NCI-H510A (cell line): ENCODE measurements around the gene DCLK2.
A peak's percentile ranks its signal among the peaks of the same experiment; 100 is the strongest.

Source experiments
- DNase-seq: peaks from one replicate; lab custom pipeline; 2025; lab: John Stamatoyannopoulos, UW

The DCLK2 gene

GRCh38 chr4:150265806-150266205, 187.6 kb downstream of the DCLK2 start:
- no peak for DNase-seq

GRCh38 chr4:150268444-150268843, 190.2 kb downstream of the DCLK2 start:
- no peak for DNase-seq

GRCh38 chr4:150278206-150278605, 200.0 kb downstream of the DCLK2 start:
- DNase-seq = no peak

DNA sequence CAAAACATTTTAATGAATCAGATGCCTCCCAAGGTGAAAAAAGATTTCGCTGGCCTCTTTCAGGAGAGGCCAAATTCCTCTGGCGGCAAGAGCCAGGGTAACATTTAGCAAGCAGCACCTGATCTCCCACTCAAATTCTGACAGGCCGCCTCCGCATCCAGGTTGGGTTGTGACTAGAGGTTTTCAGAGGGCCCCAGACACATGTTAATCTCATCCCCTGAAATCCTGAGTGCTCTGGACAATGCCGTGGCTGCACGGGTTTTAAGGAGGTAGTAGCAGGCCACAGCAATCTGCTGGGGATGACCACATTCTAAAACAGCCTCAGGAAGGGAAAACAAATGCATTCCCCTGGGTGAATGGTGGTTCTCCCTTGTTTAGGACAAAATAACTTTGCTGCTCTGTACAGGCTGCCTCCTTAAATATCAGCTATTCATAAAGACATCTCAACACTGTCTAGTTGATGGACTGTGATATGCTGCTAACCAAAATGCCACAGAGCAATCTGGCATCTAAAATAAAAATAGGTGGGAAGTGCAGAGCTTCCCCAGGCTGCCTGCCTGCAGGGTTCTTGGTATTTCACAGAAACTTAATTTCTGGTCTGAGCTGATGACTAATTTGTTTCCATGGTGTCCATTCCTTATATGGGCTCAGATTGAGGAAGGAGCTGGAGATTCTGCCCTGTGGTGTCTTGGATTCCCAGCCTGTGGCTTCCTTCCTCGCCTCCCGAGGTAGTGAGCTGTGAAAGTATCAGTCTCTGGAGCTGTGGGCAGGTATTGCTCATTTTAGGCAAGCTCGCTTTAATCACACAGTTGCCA, 202.0 kb downstream of the DCLK2 start:
- DNase-seq = no peak

DNA sequence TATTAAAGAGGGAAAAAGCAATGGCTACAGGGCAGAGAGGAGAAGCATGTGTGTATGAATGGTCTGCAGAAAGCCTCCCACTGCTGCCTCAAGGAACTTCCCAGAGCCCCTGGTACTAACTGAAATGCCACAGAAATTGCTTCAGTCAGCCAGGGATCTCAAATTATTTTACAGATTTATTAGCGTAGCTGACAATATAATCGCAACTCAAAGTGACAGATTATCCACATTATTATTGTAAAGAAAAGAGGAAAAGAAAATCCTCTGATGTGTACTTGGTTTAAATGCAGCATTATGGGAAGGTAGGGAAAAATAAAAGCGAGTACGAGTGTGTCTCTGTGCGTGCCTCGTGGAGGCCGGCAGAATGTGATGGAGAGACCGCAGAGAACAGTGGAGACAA, 202.7 kb downstream of the DCLK2 start:
- no peak for DNase-seq

- no peak for DNase-seq
Measured at GRCh38 chr4:150283689-150284088, 205.4 kb downstream of the DCLK2 start.

GRCh38 chr4:150286656-150287055, 208.4 kb downstream of the DCLK2 start:
- no peak for DNase-seq

GRCh38 chr4:150289198-150289597, 211.0 kb downstream of the DCLK2 start:
- no peak for DNase-seq

DNA sequence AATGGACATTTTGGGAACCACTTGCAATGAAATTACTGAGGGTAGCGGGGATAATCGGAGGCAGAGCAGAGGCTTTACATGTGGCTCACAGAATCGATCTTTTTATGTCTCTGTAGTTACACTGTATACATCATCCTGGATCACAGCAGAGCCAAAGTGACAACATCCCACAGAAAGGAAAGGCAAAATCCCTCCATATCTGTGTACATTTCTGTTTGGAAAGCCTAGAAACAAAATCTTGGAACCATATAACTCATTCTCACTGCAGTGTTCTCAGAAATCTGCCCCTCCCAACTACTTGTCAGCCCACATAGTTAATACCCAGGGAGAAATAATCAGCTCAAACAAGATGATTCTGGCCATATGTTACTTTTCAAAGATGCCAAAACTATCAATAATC, 211.6 kb downstream of the DCLK2 start:
- DNase-seq = no peak

- DNase-seq = peak; percentile 2
Measured at GRCh38 chr4:150297861-150298474, 219.7 kb downstream of the DCLK2 start.

DNA sequence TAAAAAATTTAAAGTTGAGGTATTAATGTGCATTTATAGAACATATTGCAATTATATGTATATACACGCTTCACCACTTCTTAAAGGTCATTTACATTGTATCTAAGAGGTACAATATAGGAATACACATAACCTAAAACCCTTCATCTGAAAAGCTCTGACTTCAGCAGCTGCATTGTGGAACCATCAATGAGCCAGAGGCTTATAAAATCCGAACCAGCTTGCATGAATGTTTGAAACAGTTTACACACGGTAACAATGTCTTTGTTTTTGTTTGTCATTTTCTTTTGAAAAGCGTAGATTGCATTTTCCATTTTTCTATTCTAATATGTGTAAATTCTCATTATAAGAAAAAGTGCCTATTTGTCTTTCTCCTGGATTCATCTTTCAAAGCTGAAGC, 221.6 kb downstream of the DCLK2 start:
- DNase-seq = no peak

- no peak for DNase-seq
Measured at GRCh38 chr4:150302553-150302952, 224.3 kb downstream of the DCLK2 start.

GRCh38 chr4:150305995-150306394, 227.8 kb downstream of the DCLK2 start:
- no peak for DNase-seq

- DNase-seq = no peak
Measured at GRCh38 chr4:150306719-150307118, 228.5 kb downstream of the DCLK2 start.
